HG03520 (cell line): ENCODE data around the gene SNED1.

ENCODE experiments used
- ATAC-seq: cut with Tn5 transposase; IDR thresholded peaks from one replicate; pipeline ENCODE4 v1.9.1; 2021; ENCODE audit warnings: mild to moderate bottlenecking, moderate library complexity; ENCODE audit not compliant: unreplicated experiment

Gene SNED1

DNA sequence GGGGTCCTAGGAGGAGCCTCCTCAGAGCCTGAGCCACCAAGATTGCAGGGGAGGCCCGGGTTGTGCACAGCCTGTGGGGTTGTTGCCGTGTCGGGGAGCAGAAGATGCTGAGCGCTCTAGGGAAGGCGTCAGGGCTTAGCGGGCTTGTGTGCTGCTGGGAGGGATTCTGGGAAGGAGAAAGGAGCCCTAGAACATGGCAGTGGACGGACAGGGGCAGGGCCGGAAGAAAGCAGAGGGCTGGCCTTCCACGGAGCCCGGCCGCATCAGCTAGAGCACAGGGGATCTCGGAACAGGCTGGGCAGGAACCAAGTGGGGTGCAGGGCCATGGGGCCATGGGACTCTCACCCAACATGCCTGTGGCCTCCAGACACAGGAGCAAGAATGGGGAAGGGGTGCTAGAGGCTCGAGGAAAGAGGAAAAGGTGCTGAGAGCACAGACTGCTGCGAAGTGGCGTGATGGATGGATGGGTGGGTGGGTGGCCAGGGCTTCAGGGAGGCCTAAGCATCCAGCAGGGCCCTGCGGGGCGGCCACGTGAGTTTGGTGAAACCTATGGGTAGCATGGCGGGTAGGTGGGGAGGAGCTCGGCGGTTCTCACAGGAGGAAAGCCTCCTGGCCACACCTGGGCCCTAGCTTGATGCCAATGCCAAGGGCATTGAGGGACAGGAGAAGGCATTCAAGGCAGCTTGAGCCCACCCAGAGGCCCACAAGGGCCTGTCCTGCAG, 67.9 kb downstream of the SNED1 start:
- ATAC-seq, result no peak

DNA sequence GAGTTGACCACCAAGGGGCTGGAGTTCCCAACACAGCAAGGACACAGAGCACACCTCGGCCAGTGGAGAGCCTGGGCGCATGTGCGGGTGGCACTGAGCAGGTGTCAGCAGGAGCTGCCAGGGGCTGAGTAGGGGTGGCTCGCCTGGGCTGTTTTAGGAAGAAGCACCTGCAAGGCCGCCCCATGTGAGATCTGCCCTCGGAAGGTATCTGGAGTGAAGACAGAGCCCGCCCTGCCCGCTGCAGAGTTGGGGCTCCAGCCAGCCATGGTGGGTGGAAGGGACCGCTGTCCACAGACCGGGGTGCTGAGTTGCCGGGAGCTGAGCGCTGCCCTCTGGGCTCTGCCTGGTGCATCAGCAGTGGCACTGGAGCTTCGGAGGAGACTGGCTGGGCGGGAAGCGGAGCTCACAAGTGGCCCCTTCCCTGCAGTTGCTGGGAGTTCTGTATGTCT, 68.5 kb downstream of the SNED1 start:
- ATAC-seq, result no peak

- ATAC-seq, result no peak
Observed at GRCh38 chr2:241067501-241068135, 69.2 kb downstream of the SNED1 start.

- no peak for ATAC-seq
Observed at GRCh38 chr2:241068136-241068941, 69.9 kb downstream of the SNED1 start.

DNA sequence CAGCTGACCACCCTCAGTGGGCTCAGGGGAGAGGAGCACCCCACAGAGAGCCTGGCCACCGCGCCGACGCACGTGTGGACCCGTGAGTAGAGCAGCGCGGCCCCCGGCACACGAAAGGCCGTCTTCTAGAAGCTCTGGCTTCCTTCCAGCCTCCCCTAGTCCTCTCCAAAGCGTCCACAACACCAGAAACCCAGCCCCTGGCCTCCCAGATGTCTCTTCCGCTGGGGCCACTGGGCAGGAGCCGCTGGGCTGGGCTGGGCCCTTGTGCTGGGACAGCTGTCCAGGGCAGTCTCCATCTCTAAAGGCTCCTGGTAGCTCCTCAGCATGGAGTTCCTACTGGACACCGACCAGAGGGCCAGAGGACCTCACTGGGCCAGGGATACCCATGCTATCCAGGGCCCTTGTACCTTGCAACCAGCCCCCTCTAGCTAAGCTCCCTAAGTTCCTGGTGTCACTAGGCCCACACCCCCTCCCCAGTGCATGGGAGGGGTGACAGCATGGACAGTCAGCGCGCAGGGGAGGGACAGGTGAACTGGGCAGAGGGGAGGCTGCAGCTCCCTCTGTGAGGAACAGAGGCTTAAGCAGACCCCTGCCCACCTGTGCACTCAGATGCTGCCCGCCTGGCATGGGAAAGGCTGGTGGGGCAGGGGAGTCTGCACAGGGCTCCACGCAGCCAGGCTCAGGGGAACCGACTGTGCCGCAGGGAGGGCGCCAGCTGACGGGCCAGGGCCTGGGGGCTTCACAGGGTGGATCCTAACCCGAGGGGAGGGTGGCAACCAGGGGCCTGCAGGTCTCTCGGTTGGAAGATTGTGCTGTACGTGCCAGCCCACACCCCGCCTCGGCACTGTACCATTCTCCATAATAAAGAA, 70.8 kb downstream of the SNED1 start:
- no peak for ATAC-seq

DNA sequence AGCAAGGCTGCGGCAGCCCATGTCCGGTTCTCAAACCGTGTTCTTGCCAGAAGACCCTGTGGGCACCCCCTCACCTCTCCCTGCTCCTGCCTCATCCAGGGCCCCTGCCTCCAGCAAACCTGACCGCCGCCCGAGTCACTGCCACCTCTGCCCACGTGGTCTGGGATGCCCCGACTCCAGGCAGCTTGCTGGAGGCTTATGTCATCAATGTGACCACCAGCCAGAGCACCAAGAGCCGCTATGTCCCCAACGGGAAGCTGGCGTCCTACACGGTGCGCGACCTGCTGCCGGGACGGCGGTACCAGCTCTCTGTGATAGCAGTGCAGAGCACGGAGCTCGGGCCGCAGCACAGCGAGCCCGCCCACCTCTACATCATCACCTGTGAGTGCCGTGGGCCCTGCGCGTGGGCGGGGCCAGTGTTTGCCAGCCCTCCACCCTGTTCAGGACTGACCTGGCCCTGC, 71.4 kb downstream of the SNED1 start:
- ATAC-seq, result no peak

DNA sequence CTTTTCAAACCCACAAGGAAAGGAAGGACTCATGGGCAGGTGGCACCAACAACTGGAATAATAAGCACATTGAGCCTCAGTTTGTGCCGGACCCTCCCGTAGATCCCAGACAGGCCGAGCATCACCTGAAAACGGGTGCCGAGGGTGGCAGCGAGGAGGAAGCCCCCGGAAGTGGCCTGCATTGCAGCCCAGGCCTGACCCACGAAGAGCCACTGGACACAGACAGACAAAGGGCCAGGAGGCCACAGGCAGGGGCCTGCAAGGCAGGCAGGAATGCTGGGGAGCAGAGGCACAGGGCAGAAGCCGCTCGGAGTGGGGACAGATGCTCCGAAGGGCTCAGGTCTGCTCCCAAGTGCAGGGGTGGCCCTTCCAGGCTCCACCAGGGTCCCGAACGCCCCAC, 71.9 kb downstream of the SNED1 start:
- ATAC-seq, result no peak

- ATAC-seq, result no peak
Observed at GRCh38 chr2:241070811-241071676, 72.6 kb downstream of the SNED1 start.

DNA sequence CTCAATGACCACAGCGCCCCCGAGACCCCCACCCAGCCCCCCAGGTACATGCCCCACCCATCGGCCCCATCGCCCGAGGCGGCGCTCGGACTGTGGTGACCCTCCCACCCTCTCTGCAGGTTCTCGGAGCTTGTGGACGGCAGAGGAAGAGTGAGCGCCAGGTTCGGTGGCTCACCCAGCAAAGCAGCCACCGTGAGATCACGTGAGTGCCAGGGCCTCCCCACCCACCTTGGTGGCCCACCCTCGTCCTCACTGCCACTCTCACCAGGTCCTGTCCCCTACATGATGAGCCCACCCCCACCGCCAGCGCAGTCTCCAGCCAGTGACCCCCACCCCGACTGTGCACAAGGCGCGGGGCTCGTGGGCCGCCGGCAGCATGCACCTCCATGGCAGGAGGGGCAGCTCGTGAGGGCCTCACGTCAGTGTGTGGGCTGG, 73.3 kb downstream of the SNED1 start:
- no peak for ATAC-seq

DNA sequence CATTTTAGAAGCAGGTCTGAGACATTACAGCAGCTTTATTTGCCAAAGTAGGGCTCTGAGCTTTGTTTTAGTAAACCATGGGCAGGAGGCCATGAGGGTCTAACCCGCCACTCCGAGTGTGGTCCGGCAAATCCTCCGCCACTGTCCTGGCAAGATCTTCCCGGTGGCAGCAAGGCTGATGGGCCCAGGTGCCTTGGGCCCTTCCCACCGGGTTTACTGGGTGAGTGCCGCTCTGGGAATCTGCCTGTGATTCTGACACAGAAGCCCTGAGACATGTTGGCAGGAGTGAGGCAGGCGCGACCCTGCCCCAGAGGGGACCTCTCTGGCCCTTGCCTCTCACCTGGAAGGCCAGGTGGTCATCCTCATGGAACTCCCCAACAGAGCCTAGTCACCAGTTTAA, 73.7 kb downstream of the SNED1 start:
- no peak for ATAC-seq

GRCh38 chr2:241072553-241073165, 74.2 kb downstream of the SNED1 start:
- no peak for ATAC-seq

DNA sequence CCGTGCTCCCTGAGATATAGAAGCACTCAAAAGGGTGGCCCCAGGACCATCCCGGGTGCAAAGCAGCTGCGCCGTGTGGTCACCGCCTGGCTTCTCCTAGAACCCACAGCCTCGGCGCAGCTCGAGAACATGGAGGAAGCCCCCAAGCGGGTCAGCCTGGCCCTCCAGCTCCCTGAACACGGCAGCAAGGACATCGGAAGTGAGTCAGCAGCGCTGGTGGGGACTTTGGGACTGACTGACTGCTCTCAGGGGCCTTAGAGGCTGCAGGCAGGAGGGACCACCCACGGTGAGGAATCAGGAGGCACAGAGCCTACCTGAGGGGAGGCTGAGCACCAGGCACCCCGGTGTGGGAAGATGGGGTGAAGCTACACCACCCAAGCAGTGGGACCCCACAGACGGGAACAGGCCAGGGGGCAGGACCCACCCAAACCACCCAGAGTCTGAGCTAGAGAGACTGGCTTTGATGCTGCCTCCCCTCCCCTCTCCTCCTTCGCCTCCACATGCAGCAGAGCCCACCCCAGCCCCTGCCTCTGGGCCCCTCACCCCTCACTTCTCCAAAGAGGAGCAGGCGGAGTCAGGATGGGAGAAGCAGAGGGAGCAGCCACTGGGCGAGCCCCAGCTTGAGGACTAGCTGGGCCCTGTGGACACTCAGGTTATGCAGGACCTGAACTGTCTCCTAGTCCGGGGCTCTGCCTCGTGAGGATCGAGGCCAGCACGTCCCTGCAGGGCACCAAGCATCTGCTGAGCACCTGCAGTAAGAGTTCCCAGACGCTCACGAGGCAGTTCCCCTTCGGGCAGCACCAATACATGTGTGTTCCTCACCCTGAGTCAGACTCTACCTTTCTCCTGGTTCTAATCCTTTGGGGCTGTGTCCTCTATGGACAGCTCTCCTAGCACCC, 75.0 kb downstream of the SNED1 start:
- no peak for ATAC-seq

DNA sequence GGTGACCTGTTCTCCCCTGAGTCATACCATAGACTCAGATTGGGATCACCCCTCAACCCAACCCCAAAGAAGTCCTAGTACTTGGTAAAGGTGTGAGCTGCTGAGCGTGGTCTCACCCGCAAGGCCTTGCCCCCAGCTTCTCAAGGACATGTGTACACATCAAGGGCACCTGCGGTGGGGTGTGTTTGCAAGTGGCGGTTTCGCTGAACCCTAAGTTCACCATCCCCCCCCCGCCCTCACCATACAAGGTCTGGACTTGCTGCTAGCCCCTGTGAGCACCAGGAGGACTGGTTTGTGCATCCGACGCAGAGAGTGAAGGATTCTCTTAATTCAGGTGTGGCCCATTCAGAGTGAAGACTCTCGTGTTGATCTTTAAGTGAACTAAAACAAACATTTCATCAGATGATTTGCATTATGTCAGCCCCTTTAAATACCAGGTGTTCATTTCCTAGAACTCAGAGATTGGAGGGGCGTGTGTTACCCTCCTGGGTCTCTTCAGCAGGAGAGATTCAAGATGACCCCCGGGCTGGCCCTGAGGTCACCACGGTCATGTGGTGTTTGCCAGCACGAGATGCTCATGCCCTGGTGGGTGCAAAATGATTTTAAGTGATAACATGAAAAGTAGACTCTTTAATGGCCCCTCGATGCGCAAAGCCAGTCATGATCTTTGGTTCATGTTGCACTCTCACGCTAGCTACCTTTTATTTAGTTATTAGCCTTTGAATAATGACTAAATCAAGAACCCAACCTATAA, 75.8 kb downstream of the SNED1 start:
- no peak for ATAC-seq

DNA sequence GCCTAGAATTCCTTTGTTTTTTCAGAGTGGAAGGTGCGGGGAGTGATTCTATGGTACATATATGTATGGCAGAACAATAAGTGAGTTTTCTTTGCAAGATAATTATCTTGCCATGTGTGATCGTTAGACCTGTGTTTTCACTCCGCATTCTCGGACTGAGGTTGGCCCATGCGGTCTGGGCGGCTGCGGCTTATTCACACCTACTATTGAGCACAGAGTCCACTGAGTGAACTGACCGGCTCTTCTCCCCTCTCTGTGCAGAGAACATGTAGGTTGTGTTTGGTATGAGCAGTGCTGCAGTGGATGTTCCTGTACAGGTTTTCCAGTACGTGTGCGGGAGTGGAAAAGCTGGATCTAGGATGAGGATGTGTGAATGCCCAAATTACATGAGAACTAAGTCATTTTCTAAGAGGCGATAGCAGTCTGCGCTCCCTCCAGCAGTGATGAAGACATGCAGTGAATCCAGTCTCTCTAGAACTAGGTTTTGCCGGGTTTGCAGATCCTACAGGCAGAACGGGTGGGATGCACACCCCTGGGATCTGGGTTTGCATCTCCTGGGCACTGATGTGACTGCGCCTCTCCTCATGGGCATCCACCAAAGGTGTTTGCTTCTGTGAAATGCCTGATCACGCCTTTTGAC, 76.6 kb downstream of the SNED1 start:
- no peak for ATAC-seq

- ATAC-seq, result no peak
Observed at GRCh38 chr2:241080405-241081189, 82.2 kb downstream of the SNED1 start.

GRCh38 chr2:241081190-241081642, 82.8 kb downstream of the SNED1 start:
- ATAC-seq, result no peak
